ENCODE measurements around the gene BATF.

DNA sequence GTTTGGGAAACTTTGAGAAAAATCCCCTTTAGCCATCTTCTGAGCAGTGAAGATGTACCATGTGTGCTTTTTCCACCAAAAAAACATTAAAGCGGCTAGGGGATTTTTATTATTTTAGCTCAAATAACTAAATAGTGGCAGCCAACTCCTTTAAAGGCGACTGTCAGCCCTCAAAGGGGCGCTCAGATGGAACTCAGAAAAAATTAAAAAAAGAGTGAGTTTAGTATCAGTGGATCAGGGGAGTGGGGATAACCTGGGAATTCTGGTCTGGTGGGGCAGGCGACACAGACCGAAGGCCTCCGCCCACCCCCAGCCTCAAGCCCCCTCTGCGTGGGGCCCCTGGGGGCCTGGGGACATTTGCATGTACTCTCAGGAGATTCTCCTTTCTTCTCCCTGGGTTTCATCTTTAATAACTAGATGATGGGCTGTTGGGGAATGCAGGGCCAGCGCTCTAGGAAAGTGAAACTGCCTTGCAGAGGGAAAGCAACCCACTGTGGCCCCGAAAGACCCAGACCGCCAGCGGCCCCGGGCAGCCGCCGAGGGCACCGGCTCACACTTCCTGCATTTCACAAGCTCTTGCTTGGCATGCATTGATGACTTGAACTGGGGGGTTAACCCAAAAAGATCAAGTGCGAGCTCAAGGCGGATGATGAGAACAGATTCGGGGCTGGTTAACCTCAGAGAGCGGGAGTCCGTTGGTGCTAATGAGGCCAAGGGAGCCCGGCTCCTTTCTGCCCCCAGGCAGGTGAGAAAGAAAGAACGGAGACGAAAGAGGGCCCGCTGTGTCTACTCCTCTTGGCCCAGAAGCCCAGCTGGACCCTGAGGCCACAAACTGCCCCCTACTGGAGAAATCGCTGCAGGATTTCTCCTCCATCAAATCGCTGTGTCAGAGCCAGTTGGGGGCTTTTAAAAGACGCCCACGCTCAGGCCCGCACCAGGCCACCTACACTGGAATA, 7.3 kb upstream of the BATF start:
- TF ChIP-seq EZH2phosphoT487 (IDR thresholded peaks at IDR 0.05; ENCODE audit: borderline replicate concordance, low read depth, low read length) = no peak
- TF ChIP-seq, protein P1, sequence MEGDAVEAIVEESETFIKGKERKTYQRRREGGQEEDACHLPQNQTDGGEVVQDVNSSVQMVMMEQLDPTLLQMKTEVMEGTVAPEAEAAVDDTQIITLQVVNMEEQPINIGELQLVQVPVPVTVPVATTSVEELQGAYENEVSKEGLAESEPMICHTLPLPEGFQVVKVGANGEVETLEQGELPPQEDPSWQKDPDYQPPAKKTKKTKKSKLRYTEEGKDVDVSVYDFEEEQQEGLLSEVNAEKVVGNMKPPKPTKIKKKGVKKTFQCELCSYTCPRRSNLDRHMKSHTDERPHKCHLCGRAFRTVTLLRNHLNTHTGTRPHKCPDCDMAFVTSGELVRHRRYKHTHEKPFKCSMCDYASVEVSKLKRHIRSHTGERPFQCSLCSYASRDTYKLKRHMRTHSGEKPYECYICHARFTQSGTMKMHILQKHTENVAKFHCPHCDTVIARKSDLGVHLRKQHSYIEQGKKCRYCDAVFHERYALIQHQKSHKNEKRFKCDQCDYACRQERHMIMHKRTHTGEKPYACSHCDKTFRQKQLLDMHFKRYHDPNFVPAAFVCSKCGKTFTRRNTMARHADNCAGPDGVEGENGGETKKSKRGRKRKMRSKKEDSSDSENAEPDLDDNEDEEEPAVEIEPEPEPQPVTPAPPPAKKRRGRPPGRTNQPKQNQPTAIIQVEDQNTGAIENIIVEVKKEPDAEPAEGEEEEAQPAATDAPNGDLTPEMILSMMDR (conservative IDR thresholded peaks at IDR 0.05; ENCODE audit: low read length) = peak; percentile 63
